HL-60 (cell line): ENCODE measurements around the gene PRKAG2.
A peak's percentile ranks its signal among the peaks of the same experiment; 100 is the strongest.

Experiments used
- DNase-seq, 2 experiments: peaks; one replicate each; pipeline ENCODE4 v3.0.0-alpha.2; 2010 to 2020; ENCODE audit warnings: low read depth in 1 of 2, low spot score in 1 of 2
- H3K27ac ChIP-seq: fragments of 250-450 bp; sonication (Bioruptor Pico); replicated peaks from 2 replicates; pipeline ENCODE4 v1.5.1; 2020; ENCODE audit warnings: mild to moderate bottlenecking, moderate library complexity
- H3K27me3 ChIP-seq: fragments of 250-450 bp; sonication (Bioruptor Pico); 2 replicates; pipeline ENCODE4 v1.5.1; 2021; ENCODE audit warnings: mild to moderate bottlenecking, moderate library complexity; ENCODE audit not compliant: insufficient read depth, poor library complexity, severe bottlenecking
- H3K4me3 ChIP-seq: replicated peaks from 2 replicates; pipeline ENCODE4 v1.5.1; 2011; ENCODE audit warnings: mild to moderate bottlenecking, control low read depth, low read length; ENCODE audit not compliant: insufficient read depth
- CTCF ChIP-seq: IDR thresholded peaks from one replicate; pipeline ENCODE4 v1.5.1; 2011; ENCODE audit warnings: low read length, control low read depth, inconsistent platforms; ENCODE audit not compliant: insufficient read depth
- GABPA ChIP-seq: IDR thresholded peaks from 2 replicates; pipeline ENCODE4 v1.6.1; 2012; ENCODE audit warnings: low read depth
- POLR2AphosphoS5 ChIP-seq: IDR thresholded peaks from 2 replicates; pipeline ENCODE4 v1.6.1; 2012; ENCODE audit warnings: low read depth
- REST ChIP-seq: IDR thresholded peaks from 2 replicates; pipeline ENCODE4 v1.6.1; 2012; ENCODE audit warnings: low read depth; ENCODE audit not compliant: insufficient replicate concordance
- SPI1 ChIP-seq: IDR thresholded peaks from 2 replicates; pipeline ENCODE4 v1.6.1; 2012; ENCODE audit warnings: low read depth, mild to moderate bottlenecking, borderline replicate concordance

Gene PRKAG2

GRCh38 chr7:151727579-151728285 lies 149.2 kb downstream of the PRKAG2 start:
- DNase-seq = peak; percentile 68 to 92
- TF ChIP-seq REST = no peak
- TF ChIP-seq GABPA = no peak
- TF ChIP-seq POLR2AphosphoS5 = no peak
- TF ChIP-seq CTCF = no peak
- no peak for TF ChIP-seq SPI1
- Histone ChIP-seq H3K27me3 (no peaks in the 10 kb centered on the region), H3K4me3 (no peak overlapping the region), H3K27ac (no peak overlapping the region)

- no peak overlapping the region for H3K27ac ChIP-seq
- no peaks in the 10 kb centered on the region for H3K27me3 ChIP-seq
- no peak overlapping the region for H3K4me3 ChIP-seq
- DNase-seq = no peak
- TF ChIP-seq CTCF (no peak), REST (no peak), POLR2AphosphoS5 (no peak), SPI1 (no peak), GABPA (no peak)
Measured at GRCh38 chr7:151726652-151727578, 150.0 kb downstream of the PRKAG2 start.

GRCh38 chr7:151725844-151726651 lies 150.9 kb downstream of the PRKAG2 start:
- DNase-seq = no peak
- Histone ChIP-seq H3K27me3 (no peaks in the 10 kb centered on the region), H3K27ac (no peak overlapping the region), H3K4me3 (no peak overlapping the region)
- TF ChIP-seq SPI1 (no peak), POLR2AphosphoS5 (no peak), REST (no peak), CTCF (no peak), GABPA (no peak)
